NCI-H2227 (cell line): ENCODE data around the gene TBCEL.

Experiments
- DNase-seq: peaks from one replicate; lab custom pipeline; 2025; ENCODE audit not compliant: unreplicated experiment; lab: John Stamatoyannopoulos, UW

Gene TBCEL

DNA sequence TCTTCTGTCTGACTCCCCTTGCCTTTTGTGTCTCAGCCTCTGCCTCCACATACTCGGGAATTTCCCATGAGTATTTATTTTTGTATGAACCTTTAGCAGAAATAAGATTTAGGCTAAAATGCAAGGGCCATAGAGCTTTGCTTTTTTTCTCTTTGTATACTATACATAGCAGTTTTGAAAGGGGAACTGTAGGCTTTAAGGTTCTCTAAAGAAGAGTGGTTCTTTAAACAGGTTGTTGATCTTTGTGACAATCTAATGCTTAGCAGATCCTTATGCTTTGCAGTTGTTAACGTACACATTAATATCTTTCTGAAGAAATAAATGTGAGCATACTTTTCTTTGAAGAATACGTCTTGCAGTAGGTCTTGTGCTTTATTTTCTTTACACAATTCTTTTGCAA lies 35.0 kb downstream of the TBCEL start:
- no peak for DNase-seq

DNA sequence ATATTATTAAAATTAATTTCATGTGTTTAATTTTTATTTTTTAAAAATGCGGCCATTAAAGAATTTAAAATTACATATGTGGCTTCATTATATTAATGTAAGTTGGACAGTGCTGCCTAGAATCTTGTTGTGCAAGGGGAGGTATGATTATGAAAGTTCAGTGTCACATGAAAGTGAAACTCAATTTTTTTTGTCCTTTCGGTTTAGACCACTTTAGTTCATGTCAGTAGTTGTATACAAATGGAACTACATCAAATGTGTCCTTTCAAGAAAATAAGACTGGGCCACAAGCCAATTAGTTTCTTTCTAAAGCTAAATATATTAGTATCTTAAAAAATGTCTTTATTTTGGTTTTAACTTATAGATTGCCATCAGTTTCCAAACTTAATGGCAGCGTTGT lies 35.7 kb downstream of the TBCEL start:
- no peak for DNase-seq

DNA sequence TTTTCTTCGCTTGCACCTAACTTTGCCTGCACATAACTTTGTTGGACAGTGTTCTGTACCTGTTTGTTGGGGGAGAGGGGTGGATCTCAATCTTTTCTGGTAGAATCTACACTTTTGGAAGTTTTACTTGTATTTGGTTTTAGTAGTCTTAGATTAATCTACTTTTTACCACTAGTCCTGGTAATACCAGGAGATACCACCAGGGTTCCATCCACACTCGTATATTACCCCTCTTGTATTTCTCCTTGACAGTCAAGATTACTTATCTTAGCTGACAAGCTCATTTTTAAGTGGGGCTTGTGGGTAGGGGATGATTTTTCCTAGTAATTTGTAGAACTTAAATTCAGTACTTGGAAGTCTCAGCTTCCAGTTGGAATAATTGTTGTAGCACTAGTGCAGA lies 39.8 kb downstream of the TBCEL start:
- no peak for DNase-seq

DNA sequence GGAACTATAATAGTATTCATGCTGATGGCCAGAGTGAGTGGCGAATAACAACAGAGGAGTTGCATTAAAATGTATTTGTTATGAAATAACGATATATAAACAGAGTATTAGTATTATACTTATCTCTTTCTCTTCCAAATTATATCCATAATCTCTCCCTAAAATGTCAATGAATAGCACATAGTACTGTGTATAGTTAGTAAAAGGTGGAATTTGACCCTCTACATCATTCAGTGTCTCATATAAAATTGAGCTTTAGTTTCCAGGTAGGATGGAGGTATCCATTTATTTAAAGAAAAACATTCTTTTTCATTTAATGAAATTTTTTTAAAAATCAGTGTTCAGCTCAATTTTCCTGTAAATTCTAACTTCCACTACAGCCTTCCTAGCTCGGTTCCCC lies 42.7 kb downstream of the TBCEL start:
- DNase-seq: no peak

DNA sequence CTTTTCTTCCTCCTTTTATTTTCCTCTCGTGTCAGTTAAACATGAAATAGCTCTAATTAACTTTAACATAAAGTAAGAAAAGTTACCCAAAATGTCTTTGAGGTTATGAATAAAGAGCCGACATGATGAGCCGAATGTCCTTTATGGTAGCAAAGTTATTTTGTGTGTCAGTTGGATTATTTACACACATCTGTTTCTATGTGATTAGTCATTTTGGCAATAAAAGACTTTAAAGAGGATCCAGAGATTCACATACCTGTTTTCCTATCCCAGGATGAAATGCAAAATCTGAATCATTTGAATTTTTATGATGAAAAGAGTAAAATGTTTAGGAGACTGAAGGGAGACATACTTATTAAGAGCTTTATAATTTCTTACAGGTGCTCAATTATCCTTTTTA lies 43.1 kb downstream of the TBCEL start:
- DNase-seq: no peak

DNA sequence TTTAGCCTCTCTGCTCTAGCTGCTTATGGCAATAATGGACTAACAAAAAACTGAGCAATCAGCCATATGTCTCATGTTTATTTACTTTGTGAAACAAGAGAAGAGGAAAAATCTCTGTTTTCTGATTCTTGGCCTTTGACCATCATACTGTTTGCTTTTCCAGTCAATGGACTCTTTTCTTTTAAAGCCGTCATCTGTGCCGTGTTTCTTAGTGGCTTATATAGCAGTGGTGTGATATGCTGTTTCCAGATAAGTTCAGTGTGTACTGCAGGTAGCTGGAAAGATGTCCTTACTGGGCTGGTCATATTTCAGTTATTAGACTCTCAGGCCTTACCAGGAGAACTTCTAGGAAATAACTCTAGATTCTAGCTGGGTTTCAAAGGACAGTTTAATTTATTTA lies 43.6 kb downstream of the TBCEL start:
- no peak for DNase-seq

DNA sequence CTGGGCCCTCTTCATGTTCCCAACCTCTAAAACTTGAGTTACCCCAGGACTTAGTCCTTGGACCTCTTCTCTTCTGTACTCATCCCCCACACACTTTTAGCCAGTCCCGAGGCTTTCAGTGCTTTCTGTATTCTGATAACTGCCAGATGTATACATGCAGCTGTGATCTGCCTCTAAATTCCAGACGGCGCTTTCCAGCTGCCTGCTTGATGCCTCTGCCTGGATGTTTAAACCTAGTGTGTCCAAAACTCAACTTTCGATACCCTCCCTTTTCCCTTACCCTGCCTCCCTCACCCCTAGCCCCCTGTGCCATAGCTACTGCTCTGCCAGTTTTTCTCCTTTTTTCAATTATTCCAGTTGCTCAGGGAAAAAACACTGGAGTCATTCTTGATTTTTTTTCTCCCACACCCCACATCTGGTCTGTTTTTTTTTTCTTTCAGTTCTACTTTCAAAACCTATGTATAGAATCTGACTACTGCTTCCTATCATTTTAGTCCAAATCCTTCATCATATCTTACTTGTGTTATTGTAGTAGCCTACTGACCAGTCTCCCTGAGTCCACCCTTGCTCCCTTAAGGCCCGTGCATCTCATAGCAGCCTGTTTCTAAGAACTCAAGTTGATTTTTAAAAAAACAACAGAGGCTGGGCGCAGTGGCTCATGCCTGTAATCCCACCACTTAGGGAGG lies 44.2 kb downstream of the TBCEL start:
- no peak for DNase-seq

DNA sequence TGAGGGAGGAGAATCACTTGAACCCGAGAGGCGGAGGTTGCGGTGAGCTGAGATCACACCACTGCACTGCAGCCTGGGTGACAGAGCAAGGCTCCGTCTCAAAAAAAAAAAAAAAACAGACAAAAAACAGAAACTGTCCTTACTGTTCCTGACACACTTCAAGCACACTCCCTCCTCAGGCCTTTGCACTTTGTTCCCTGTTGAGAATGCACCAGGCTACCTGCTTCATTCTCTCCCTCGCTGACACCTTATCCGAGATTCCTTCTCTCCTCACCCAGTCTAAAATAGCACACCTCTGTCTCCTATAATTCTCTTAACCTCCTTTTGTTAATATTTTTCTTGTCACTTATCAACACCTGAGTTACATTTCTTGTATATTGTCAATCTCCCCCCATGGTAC lies 44.9 kb downstream of the TBCEL start:
- DNase-seq: no peak

DNA sequence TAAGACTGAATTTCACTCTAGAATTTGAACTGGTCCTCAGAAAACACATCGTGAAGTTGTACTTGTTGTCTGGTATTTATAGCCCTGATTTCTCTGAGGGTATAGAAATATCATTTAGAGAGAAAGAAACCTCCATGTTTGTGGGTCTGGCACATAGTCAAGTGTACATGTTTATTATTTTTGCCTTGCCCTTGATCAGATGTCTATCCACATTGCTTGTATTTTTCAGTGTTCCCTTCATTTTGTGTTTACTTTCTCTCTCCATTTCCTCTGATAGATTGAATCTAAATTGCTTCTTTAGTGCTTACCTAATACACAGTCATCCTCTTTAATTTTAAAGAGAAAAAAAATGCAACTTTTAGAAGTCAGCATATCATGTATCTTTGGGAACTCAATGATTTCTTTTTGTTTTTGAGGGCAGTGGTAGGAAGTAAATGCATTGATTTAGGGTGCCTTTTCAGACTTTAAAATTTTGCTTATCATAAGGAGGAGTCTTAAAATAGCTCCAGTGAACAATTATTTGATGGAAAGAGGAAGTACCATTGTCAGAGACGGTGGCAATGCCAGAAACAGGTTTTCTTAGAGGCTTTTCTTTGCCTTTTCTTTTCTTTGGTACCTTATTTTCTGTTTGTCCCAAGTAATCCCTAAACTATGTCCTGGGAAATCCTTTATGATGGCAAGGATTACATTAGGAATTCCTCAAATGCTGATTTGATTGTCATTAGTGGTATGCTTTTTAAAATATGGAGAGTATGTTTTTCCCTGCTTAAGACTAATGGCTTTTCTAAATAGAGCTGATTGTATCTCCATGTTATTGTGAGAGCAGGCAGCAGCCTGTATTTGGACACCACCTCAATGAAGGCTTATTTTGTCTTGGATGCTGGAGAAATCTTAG lies 47.3 kb downstream of the TBCEL start:
- DNase-seq: no peak

DNA sequence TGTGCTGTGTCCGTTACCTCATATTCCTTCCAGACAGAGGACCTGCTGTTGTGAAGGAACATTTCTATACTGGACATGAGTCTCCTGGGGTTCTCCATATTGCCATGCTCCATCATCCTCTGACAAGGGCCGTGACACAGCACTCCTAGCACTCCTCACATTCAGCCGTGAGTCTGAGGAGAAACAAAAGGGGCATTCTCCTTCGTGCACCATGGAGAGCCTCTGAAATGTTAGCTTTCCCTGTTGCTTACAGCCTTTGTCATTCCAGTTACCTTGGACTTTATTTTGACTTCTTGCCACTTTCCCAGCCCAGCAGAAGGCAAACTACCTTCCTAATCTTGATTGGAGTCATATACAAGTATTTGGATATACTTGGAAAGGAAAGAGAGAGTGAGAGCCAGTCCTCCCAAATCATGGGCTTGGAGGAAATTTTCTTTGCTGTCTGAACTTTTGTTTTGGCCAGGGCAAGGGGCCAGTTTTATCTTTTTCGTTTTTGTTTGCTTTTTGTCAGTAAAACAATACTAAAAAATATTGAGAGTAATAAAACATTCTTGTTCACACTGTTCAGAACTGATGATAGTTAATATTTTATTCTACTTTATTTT lies 48.0 kb downstream of the TBCEL start:
- DNase-seq: no peak

DNA sequence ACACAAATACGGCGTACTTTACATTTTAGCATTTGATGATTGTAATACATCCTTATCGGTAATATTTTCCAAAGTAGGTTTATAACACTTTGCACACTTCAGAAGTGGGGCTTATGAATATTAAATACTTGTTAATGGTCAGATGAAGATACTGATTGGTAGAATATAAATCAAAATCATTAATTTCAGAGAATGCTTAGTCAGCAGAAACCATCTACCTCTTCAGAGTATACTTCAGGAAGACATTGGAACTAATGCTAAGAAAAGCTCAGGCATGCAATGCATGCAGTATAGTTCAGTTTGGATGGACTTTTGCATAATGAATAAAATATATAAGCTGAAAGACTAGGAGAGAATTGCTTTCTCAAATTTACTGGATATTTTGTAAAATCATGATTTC lies 57.4 kb downstream of the TBCEL start:
- DNase-seq: no peak

DNA sequence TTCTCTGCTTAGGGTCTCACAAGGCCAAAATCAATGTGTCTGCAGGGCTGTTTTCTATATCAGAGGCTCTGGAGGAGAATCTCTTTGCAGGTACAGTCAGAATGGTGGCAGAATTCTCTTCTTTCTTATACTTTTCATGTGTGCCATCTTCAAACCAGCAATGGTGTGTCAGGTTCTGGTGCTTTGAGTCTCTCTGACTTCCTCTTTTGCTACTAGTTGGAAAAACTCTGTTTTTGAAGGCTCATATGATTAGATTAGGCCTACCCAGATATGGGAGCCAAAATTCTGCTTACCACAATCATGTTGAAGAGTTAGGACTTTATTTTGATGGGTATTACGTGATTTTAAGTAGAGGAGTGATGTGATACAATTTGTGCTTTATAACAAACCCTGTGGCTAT lies 58.3 kb downstream of the TBCEL start:
- DNase-seq: no peak

DNA sequence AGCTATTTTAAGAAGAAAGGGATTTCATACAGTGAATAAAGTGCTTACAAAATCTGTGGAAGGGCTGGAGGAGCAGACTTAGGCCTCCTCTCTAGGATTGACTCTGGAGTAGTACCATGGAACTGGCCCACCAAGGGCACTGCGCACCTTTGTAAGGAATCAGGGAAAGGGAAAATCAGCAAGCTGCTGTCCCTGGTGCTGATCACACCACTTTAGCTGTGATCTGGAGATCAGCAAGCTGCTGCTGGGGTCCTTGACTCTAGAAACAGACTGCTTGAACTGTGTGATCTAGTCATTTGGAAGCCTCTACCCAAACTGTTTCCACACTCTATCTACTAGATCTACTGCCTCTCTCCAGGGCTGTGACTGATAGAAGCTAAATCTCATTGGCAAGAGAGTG lies 58.8 kb downstream of the TBCEL start:
- no peak for DNase-seq

DNA sequence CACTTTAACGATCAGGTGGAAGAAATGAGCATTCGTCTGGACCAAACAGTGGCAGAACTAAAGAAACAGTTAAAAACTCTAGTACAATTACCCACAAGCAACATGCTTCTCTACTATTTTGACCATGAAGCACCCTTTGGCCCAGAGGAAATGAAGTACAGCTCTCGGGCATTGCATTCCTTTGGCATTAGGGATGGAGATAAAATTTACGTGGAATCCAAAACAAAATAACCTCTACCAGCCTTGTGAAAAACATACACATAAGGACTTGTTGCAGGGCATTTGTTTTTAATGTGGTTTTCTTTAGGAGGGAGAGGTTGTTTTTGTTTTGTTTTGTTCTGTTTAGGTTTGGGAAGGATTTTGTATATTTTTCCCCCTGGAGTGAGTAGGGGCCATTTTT lies 63.0 kb downstream of the TBCEL start:
- DNase-seq: no peak

DNA sequence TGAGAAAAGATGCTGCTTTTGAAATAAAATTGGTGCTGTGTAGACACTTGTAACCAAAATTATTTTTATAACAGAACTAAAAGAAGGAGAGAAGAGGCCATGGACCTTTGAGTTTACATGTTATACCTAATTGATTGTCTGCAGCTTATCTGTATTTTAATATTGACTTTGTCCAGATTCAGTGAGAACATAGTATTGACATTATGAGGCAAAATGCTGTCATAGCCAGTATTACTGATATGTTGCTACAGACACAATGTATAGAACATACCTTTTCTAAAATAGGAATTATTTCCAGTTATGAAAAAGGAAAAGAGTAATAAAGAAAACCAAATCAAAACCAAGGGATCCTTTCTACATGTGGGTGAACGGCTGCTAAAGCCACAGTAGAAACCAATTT lies 65.7 kb downstream of the TBCEL start:
- no peak for DNase-seq

DNA sequence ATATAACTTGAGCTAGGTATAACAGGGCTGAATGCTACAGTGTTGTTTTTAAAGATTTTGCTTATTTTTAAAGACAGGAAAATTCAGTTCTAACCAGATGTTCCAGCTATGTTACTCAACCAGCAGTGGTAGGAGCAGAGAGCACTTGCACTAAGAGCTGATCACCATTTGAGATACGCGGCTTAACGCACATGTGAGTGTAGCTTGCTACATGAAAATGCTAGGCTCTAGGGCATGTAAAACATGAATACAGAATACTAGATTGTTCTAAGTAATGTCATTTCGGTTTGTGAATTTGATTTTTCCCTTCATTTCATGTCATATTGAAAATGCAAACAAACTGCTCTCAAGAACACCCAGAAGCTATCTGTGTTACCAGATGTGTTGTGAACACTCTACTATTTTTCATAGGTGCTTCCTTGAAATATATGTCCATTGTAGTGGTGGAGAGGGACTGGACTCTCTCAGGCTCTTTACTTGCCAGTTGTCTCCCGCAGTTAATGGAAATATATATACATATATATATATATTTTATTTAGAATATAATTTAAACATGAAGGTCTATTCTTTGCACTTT lies 66.3 kb downstream of the TBCEL start:
- no peak for DNase-seq

DNA sequence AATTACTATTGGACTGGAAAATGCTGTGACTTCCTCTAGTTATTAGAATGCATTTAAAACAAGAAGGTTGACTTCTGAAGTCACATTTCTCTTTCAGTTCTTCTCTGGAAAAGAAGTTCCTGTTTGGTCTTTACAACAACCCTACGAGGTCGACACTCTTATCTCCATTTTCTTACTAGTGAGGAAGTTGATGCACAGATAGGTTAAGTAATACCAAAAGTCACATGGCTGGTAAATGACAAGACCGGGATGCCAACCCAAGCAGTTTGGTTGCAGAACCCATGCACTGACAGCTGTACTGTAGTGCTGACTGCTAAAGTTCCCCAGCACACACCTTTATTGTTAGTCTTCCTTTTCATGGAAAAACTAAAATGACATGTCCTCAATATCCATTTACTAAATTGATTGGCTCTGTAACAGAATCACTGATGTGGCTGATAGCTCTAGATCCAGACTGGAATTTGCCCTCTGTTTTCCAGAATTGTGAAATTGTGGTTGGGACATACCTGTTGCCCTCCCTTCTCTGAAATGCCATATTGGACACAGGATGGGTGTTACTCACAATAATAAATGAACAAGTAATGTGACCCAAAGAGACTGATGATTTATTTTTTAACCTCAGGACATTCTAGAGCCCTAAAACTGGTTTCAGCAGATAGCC lies 67.7 kb downstream of the TBCEL start:
- no peak for DNase-seq

DNA sequence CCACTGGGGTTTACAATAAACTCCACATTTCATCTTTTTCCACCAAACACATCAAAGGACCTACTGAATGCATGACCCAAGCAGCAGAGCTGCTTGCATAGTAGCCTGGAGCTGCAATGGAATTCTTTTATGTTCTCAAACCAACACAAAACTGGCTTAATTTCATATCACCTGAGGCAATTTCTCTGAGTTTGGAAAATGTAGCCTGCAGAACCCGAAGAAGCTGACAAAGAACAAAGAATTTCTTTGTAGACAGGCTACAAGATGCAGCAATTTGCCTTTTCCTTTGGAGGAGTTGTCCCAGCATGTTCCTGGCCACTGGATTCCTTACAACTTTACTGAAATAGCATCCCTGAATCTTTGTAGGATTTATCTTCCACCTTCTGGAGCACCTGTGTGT lies 71.7 kb downstream of the TBCEL start:
- DNase-seq: no peak

DNA sequence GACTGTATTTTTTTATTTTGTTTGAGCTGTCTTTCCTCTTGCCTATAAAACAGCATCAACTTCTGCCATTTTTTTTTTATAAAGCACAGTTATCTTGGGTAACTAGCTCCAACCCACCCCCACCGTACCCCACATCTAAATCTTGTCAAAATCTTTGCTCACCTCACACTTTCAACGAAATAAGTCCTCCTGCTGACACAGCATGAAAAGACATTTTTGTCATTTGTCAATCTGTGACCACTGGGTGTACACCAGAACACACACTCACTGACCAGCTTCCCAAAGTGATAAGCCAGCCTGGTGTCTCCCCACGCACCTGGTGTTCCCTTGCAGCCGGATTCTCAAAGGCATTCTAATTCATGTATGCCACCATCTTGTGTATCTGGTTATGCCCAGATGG lies 75.5 kb downstream of the TBCEL start:
- no peak for DNase-seq

DNA sequence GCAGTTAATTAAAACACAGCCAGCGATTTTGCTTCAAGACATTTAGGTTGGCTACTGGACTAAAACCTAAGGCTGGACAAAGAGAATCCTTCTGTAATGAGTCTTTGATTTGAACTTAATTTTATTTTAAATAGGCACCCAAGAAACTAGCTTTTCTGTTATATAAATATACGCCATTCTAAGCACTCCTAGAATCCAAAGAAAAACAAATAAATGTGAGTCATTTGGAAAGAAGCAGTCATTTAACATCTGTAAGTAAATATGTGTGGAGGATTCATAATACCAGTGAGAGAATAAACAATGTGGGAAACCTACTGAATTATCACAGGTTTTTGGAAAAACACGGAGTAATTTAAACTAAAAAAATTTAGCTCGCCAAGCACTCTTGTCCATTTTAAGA lies 76.0 kb downstream of the TBCEL start:
- no peak for DNase-seq

DNA sequence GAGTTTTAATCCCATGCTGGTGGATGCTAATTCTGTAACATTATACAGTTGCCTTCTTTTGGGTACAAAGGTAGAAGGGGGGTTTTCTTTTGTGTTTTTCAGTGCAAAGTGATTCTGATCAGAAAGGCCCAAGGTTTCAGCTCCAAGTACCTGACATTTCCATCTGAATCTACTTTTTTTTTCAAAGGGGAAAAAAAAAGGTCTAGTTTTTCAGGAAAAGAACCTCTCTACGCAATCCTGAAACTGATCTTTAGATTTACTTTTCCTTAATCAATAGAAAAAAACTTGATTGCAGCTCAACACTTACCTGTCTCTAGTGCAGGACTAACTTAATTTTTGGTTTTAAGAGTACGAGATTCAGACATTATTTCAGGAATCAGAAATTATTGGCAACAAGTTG lies 77.0 kb downstream of the TBCEL start, which contains the start of gene TECTA:
TECTA (plus strand) TSS at position 301 of the 400 bp plus-strand sequence. CDS start 1,423 bp downstream, outside the sequence.
- no peak for DNase-seq
